Sigmoid colon (tissue), 7 donors: ENCODE results near the gene RPA1. TPM values are rescaled to one million over a fixed set of nuclear protein-coding genes. Genes with fewer than 3 reads are reported as not detected.
"Not testable (repeated sequence)": the region's sequence is repeated elsewhere in the genome, so short reads cannot be mapped to it uniquely, and the experiment has no call there.

Experiments
- DNase-seq: peaks from one replicate; pipeline ENCODE4 v3.0.0-alpha.2; 2019
- H3K27ac ChIP-seq, 4 donors: fragments of 200-600 bp; sonication (generic); one replicate each; pipeline ENCODE4 v1.5.1; 2016 to 2019; ENCODE audit warnings: mild to moderate bottlenecking in 1 of 4
- H3K27me3 ChIP-seq, 3 donors: fragments of 200-600 bp; sonication (generic); one replicate each; pipeline ENCODE4 v1.5.1; 2019; ENCODE audit warnings: mild to moderate bottlenecking in 1 of 3
- H3K36me3 ChIP-seq, 4 donors: fragments of 200-600 bp; sonication (generic); one replicate each; pipeline ENCODE4 v1.5.1; 2016 to 2019
- H3K4me1 ChIP-seq, 4 donors: fragments of 200-600 bp; sonication (generic); one replicate each; pipeline ENCODE4 v1.5.1; 2017 to 2019
- H3K4me3 ChIP-seq, 4 donors: fragments of 200-600 bp; sonication (generic); one replicate each; pipeline ENCODE4 v1.5.1; 2017 to 2019; ENCODE audit warnings: mild to moderate bottlenecking in 2 of 4, moderate library complexity in 1 of 4
- H3K9me3 ChIP-seq, 4 donors: fragments of 200-600 bp in 3 of 4; sonication (generic) in 3 of 4; one replicate each; pipeline versions ENCODE4 v1.5.1 to v1.6.1; 2013 to 2019
- CTCF ChIP-seq, 4 experiments: fragments of 450-650 bp in 3 of 4; fragments of 200-600 bp in 1 of 4; IDR thresholded peaks; one replicate each; pipeline ENCODE4 v1.5.1; 2016 to 2019; ENCODE audit warnings: antibody characterized with exemption in 4 of 4, mild to moderate bottlenecking in 3 of 4, moderate library complexity in 2 of 4
- EP300 ChIP-seq, 4 donors: sonication (generic); formaldehyde crosslinking; IDR thresholded peaks; one replicate each; pipeline ENCODE4 v1.6.1; 2017; ENCODE audit warnings: antibody characterized with exemption in 4 of 4
- POLR2A ChIP-seq, 2 donors: fragments of 450-650 bp; IDR thresholded peaks; one replicate each; pipeline ENCODE4 v1.6.1; 2016; ENCODE audit warnings: antibody characterized with exemption in 2 of 2, mild to moderate bottlenecking in 2 of 2, moderate library complexity in 2 of 2
- POLR2AphosphoS5 ChIP-seq, 4 donors: sonication (generic); formaldehyde crosslinking; IDR thresholded peaks; one replicate each; pipeline ENCODE4 v1.6.1; 2017; ENCODE audit warnings: antibody characterized with exemption in 4 of 4
- WGBS, 2 donors: extraction: QIAGEN DNeasy Blood & Tissue Kit; methylation state at CpG; one replicate each; pipeline ENCODE4 v1.1.7; 2013; 5-methylcytosine and 5-hydroxymethylcytosine counted together
- intact Hi-C: fragments of 100-400 bp; cut with DNase I; formaldehyde crosslinking; loops from one replicate; pipeline ENCODE4 v1.15.1; 2023
- polyA plus RNA-seq, 3 donors: library from polyadenylated mRNA; stranded (reverse); fragments of 200-250 nt; gene quantifications; one replicate each; pipeline ENCODE4 v1.2.3, GENCODE V29; 2013
- total RNA-seq, 4 donors: library from RNA; depleted of rRNA; stranded (reverse); fragments of >200 nt; gene quantifications; one replicate each; pipeline ENCODE4 v1.1.0, GENCODE V29; 2016
- donor health status: healthy with polysubstance abuse.
- donor health status: Bipolar disorder and iron deficiency.
- donor health status: healthy.

Gene RPA1
- total and polyA plus RNA-seq, 7 donors, result 16.2 to 46.8 (median 30.6) TPM

- Histone ChIP-seq H3K9me3 (no peaks in the 10 kb centered on the region), H3K36me3 (peaks cover 5 to 64% (median 25%) of the 10 kb centered on the region in 4 donors), H3K4me1 (no peaks in the 10 kb centered on the region), H3K4me3 (no peak overlapping the region), H3K27ac (no peak overlapping the region), H3K27me3 (no peaks in the 10 kb centered on the region)
- 95 to 98% methylated on average over 9 of the region's 9 CpGs for WGBS, 2 donors
- TF ChIP-seq POLR2AphosphoS5 (IDR thresholded peaks at IDR 0.05) (no peak), POLR2A (IDR thresholded peaks at IDR 0.05) (no peak), EP300 (IDR thresholded peaks at IDR 0.05) (no peak), CTCF (IDR thresholded peaks at IDR 0.05) (no peak)
- DNase-seq, result no peak
- intact Hi-C loops, result no loop called here
Observed at GRCh38 chr17:1843947-1844346, 14.1 kb downstream of the RPA1 start.

GRCh38 chr17:1847191-1847590 is 17.4 kb downstream of the RPA1 start:
- DNase-seq, result no peak
- no peaks in the 10 kb centered on the region for H3K27me3 ChIP-seq
- TF ChIP-seq CTCF (IDR thresholded peaks at IDR 0.05) (no peak), POLR2A (IDR thresholded peaks at IDR 0.05) (no peak), EP300 (IDR thresholded peaks at IDR 0.05) (no peak), POLR2AphosphoS5 (IDR thresholded peaks at IDR 0.05) (no peak)
- no peak overlapping the region for H3K27ac ChIP-seq
- no peak overlapping the region for H3K4me3 ChIP-seq
- 96 to 97% methylated on average over 3 of the region's 3 CpGs for WGBS, 2 donors
- H3K36me3 ChIP-seq, result peaks cover 5 to 71% (median 25%) of the 10 kb centered on the region in 4 donors
- no peaks in the 10 kb centered on the region for H3K4me1 ChIP-seq
- no peaks in the 10 kb centered on the region for H3K9me3 ChIP-seq
- intact Hi-C loops, result no loop called here

- no peaks in the 10 kb centered on the region for H3K9me3 ChIP-seq
- intact Hi-C loops, result no loop called here
- TF ChIP-seq POLR2A (IDR thresholded peaks at IDR 0.05), result no peak
- no peak for TF ChIP-seq POLR2AphosphoS5 (IDR thresholded peaks at IDR 0.05)
- no peak for TF ChIP-seq EP300 (IDR thresholded peaks at IDR 0.05)
- TF ChIP-seq CTCF (IDR thresholded peaks at IDR 0.05), result no peak
- DNase-seq, result no peak
- no peaks in the 10 kb centered on the region for H3K27me3 ChIP-seq
- no peak overlapping the region for H3K27ac ChIP-seq
- H3K36me3 ChIP-seq, result peaks cover 12 to 53% (median 20%) of the 10 kb centered on the region in 4 donors
- WGBS, 2 donors, result 82 to 83% methylated on average over 6 of the region's 6 CpGs
- no peak overlapping the region for H3K4me3 ChIP-seq
- no peaks in the 10 kb centered on the region for H3K4me1 ChIP-seq
Observed at GRCh38 chr17:1852327-1852726, 22.5 kb downstream of the RPA1 start.

GRCh38 chr17:1853698-1854097 is 23.9 kb downstream of the RPA1 start:
- no peak overlapping the region for H3K27ac ChIP-seq

GRCh38 chr17:1856462-1856861 is 26.7 kb downstream of the RPA1 start:
- H3K4me3 ChIP-seq, H3K9me3 ChIP-seq, H3K27me3 ChIP-seq, H3K27ac ChIP-seq, intact Hi-C loops, H3K4me1 ChIP-seq, DNase-seq: not testable (repeated sequence)
- WGBS, 2 donors, result 91 to 97% methylated on average over 8 of the region's 8 CpGs
- peaks cover 12 to 68% (median 17%) of the 10 kb centered on the region in 4 donors for H3K36me3 ChIP-seq

More at GRCh38 chr17:1853698-1854097, 23.9 kb downstream of the RPA1 start:
- Histone ChIP-seq H3K36me3 (peaks cover 12 to 46% (median 17%) of the 10 kb centered on the region in 4 donors), H3K4me1 (no peaks in the 10 kb centered on the region), H3K9me3 (no peaks in the 10 kb centered on the region), H3K4me3 (no peak overlapping the region), H3K27me3 (no peaks in the 10 kb centered on the region)
- no peak for TF ChIP-seq EP300 (IDR thresholded peaks at IDR 0.05)
- no peak for TF ChIP-seq POLR2A (IDR thresholded peaks at IDR 0.05)
- no peak for TF ChIP-seq POLR2AphosphoS5 (IDR thresholded peaks at IDR 0.05)
- TF ChIP-seq CTCF (IDR thresholded peaks at IDR 0.05), result no peak
- WGBS, 2 donors, result 77 to 92% methylated on average over 3 of the region's 3 CpGs
- intact Hi-C loops, result no loop called here
- no peak for DNase-seq
